DOHH2 (cell line): ENCODE results near the gene GGT1.

Experiments
- H3F3A ChIP-seq: fragments of 200-600 bp; sonication (generic), shearing (Covaris generic); 2 replicates; pipeline ENCODE4 v1.6.0; 2016; ENCODE audit warnings: antibody characterized with exemption, mild to moderate bottlenecking; ENCODE audit not compliant: control insufficient read depth, insufficient read depth
- H3K27ac ChIP-seq: fragments of 200-600 bp; sonication (generic); 2 replicates; pipeline ENCODE4 v1.5.1; 2014; ENCODE audit warnings: low read depth, mild to moderate bottlenecking, low read length, moderate library complexity
- H3K27me3 ChIP-seq: fragments of 200-600 bp; sonication (generic); 2 replicates; pipeline ENCODE4 v1.6.1; 2014; ENCODE audit warnings: mild to moderate bottlenecking, low read length, mixed read lengths; ENCODE audit not compliant: control insufficient read depth
- H3K36me3 ChIP-seq: fragments of 200-600 bp; sonication (generic); 2 replicates; pipeline ENCODE4 v1.6.1; 2014; ENCODE audit warnings: mild to moderate bottlenecking, low read length, moderate library complexity, mixed read lengths; ENCODE audit not compliant: control insufficient read depth
- H3K4me1 ChIP-seq: fragments of 200-600 bp; sonication (generic); 2 replicates; pipeline ENCODE4 v1.6.1; 2014; ENCODE audit warnings: mild to moderate bottlenecking, low read length, mixed read lengths; ENCODE audit not compliant: control insufficient read depth
- H3K4me2 ChIP-seq: fragments of 200-600 bp; sonication (generic); 2 replicates; pipeline ENCODE4 v1.6.0; 2014; ENCODE audit warnings: mild to moderate bottlenecking, low read length, moderate library complexity
- H3K4me3 ChIP-seq: fragments of 200-600 bp; sonication (generic); 2 replicates; pipeline ENCODE4 v1.5.1; 2014; ENCODE audit warnings: mild to moderate bottlenecking, low read length, mixed read lengths
- H3K79me2 ChIP-seq: fragments of 200-600 bp; sonication (generic); 2 replicates; pipeline ENCODE4 v1.6.1; 2014; ENCODE audit warnings: mild to moderate bottlenecking, low read length, mixed read lengths; ENCODE audit not compliant: control insufficient read depth
- H3K9me2 ChIP-seq: fragments of 200-600 bp; sonication (generic); replicated peaks from 2 replicates; pipeline ENCODE4 v1.6.1; 2014; ENCODE audit warnings: mild to moderate bottlenecking, low read length, mixed read lengths; ENCODE audit not compliant: control insufficient read depth
- H3K9me3 ChIP-seq: fragments of 200-600 bp; sonication (generic); 2 replicates; pipeline ENCODE4 v1.6.1; 2014; ENCODE audit warnings: antibody characterized with exemption, low read length, mixed read lengths; ENCODE audit not compliant: control insufficient read depth, insufficient read depth
- H4K20me1 ChIP-seq: fragments of 200-600 bp; sonication (generic); 2 replicates; pipeline ENCODE4 v1.6.0; 2014; ENCODE audit warnings: low read depth, mild to moderate bottlenecking, antibody characterized with exemption, low read length, moderate library complexity; ENCODE audit not compliant: control insufficient read depth, insufficient read depth
- EZH2phosphoT487 ChIP-seq: fragments of 200-600 bp; sonication (generic); IDR thresholded peaks from 2 replicates; pipeline ENCODE4 v1.6.1; 2017; ENCODE audit warnings: borderline replicate concordance, mild to moderate bottlenecking, antibody characterized with exemption, low read length, moderate library complexity, mixed read lengths
- TF ChIP-seq, protein P1 (sequence below): fragments of 200-600 bp; sonication (generic); IDR thresholded peaks from one replicate; pipeline ENCODE4 v1.5.1; 2014; ENCODE audit warnings: antibody characterized with exemption, mild to moderate bottlenecking, low read depth, low read length; ENCODE audit not compliant: poor library complexity, severe bottlenecking

GGT1 gene

DNA sequence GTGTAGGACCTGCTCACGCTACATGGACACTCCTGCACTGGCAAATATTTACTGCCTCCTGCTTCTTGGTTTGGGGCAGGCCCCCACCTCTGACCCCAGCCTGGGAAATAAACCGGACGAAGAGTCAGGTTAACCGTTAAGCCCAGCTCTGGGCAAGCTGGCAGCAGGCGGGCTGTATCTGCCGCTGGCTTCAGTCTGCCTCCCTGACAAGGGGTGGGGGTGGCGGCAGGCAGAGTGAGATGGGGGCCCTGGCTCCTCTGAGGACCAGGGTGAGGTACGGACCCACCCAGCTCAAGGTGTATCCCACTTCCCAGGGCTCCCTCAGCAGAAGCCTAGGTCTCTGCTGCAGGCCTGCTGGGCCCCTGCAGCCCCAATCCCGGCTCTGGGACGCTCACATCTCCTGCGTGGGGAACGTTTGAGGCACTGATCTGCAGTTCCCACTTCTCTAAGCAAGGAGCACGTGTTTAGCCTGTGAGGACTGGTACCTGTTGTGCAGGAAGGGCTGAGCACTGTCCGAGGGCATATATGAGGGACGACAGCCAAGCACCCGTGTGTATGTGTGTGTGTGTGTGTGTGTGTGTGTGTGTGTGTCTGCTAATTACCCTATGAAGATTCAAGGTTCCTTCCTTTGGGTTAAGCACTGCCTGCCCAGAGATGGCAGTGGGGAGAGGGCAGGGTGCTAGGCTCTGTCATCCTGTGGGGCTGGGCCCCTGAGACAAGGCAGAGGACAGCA lies 9.0 kb upstream of the GGT1 start:
- Histone ChIP-seq H3K27ac (no peak overlapping the region), H3K27me3 (peaks cover 20% of the 10 kb centered on the region), H3K4me3 (no peak overlapping the region), H3K9me3 (no peaks in the 10 kb centered on the region), H3K4me1 (peaks cover 3% of the 10 kb centered on the region; the same call in 1 of the 2 replicates), H3K36me3 (no peaks in the 10 kb centered on the region), H3K79me2 (no peaks in the 10 kb centered on the region), H4K20me1 (no peaks in the 10 kb centered on the region), H3F3A (no peaks in the 10 kb centered on the region), H3K9me2 (no peaks in the 10 kb centered on the region), H3K4me2 (no peak overlapping the region)
- TF ChIP-seq, protein P1, sequence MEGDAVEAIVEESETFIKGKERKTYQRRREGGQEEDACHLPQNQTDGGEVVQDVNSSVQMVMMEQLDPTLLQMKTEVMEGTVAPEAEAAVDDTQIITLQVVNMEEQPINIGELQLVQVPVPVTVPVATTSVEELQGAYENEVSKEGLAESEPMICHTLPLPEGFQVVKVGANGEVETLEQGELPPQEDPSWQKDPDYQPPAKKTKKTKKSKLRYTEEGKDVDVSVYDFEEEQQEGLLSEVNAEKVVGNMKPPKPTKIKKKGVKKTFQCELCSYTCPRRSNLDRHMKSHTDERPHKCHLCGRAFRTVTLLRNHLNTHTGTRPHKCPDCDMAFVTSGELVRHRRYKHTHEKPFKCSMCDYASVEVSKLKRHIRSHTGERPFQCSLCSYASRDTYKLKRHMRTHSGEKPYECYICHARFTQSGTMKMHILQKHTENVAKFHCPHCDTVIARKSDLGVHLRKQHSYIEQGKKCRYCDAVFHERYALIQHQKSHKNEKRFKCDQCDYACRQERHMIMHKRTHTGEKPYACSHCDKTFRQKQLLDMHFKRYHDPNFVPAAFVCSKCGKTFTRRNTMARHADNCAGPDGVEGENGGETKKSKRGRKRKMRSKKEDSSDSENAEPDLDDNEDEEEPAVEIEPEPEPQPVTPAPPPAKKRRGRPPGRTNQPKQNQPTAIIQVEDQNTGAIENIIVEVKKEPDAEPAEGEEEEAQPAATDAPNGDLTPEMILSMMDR, result no peak
- no peak for TF ChIP-seq EZH2phosphoT487

DNA sequence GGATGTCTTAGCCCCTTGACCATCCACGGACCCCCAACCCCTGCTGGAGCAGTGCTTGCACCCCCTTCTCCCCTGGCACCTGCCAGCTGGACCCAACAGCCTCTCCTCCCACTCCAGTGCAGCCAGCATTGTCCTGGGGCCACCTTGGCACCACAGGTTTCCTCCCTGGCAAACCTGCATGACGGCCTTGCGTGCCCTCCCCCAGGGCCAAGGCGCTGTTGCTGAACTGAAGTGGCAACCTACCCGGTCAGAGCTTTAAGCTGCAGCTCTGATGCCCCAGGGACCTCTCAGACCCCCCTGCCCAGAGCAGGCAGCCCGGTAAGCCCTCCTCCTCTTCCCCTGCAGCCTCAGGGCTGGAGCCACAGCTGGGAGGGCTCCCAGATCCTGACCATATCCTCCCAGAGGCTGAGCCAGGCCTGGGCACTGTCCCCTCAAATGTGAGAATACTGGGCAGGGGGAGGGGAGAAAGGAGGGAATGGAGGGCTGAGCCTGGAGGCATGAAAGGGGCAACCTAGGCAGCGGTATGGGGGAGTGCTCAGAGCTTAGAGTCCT lies 8.3 kb upstream of the GGT1 start:
- H3K4me1 ChIP-seq, result peaks cover 3% of the 10 kb centered on the region; the same call in 1 of the 2 replicates
- TF ChIP-seq EZH2phosphoT487, result no peak
- TF ChIP-seq, protein P1, result no peak
- no peaks in the 10 kb centered on the region for H3F3A ChIP-seq
- no peaks in the 10 kb centered on the region for H3K79me2 ChIP-seq
- H3K27me3 ChIP-seq, result peaks cover 20% of the 10 kb centered on the region
- H4K20me1 ChIP-seq, result no peaks in the 10 kb centered on the region
- no peak overlapping the region for H3K4me3 ChIP-seq
- no peak overlapping the region for H3K27ac ChIP-seq
- no peaks in the 10 kb centered on the region for H3K9me3 ChIP-seq
- no peak overlapping the region for H3K4me2 ChIP-seq
- H3K36me3 ChIP-seq, result no peaks in the 10 kb centered on the region
- H3K9me2 ChIP-seq, result no peaks in the 10 kb centered on the region

DNA sequence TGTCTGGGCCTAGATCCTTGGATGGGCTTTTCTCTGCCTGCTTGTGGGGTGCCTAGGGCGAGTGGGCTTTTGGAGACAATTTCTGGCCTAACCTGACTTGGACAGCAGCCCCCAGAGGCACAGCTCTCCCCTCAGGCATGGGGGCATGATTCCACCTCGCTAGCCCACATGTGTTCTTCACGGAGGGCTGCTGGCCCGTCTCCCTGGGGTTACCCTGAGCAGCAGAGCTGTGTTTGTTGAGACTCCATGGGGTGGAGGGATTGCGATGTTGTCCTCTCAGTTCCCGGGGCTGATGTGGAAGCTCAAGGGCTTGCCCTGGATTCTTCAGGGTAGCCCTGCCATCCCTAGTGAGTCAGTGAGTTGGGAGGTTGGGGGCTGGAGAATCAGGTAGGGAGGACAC lies 7.8 kb upstream of the GGT1 start:
- Histone ChIP-seq H3K9me2 (no peaks in the 10 kb centered on the region), H3F3A (no peaks in the 10 kb centered on the region), H3K9me3 (no peaks in the 10 kb centered on the region), H4K20me1 (no peaks in the 10 kb centered on the region), H3K36me3 (no peaks in the 10 kb centered on the region), H3K79me2 (no peaks in the 10 kb centered on the region), H3K4me2 (no peak overlapping the region), H3K27me3 (peaks cover 20% of the 10 kb centered on the region), H3K4me1 (peaks cover 3% of the 10 kb centered on the region; the same call in 1 of the 2 replicates), H3K4me3 (no peak overlapping the region), H3K27ac (no peak overlapping the region)
- TF ChIP-seq, protein P1, result no peak
- TF ChIP-seq EZH2phosphoT487, result no peak
